HG03066 (cell line): ENCODE measurements around the gene DYRK1A.
"Not testable (repeated sequence)": the region's sequence is repeated elsewhere in the genome, so short reads cannot be mapped to it uniquely, and the experiment has no call there.

Experiments
- ATAC-seq: cut with Tn5 transposase; IDR thresholded peaks from one replicate; pipeline ENCODE4 v1.9.1; 2021; ENCODE audit warnings: low read depth; ENCODE audit not compliant: unreplicated experiment

The DYRK1A gene

DNA sequence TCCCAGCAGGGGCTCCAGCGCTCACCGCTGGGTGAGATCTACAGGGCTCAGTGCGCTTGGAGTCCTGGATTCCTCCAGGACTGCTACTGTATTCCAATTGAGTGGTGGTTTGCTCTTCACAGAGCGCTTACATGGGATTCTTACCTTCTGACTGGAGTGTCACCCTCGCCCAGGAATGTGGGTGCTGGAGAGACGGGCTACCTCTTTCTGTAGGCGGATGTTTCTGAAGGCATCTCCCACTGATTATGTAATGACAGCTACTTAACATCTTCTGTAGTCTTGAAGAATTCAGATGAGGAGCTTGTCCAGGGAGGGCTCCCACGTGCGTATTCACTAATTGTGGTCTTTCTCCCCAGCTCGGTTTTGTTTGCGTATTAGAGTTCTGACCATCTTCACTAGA, 154.2 kb downstream of the DYRK1A start:
- ATAC-seq, result no peak

DNA sequence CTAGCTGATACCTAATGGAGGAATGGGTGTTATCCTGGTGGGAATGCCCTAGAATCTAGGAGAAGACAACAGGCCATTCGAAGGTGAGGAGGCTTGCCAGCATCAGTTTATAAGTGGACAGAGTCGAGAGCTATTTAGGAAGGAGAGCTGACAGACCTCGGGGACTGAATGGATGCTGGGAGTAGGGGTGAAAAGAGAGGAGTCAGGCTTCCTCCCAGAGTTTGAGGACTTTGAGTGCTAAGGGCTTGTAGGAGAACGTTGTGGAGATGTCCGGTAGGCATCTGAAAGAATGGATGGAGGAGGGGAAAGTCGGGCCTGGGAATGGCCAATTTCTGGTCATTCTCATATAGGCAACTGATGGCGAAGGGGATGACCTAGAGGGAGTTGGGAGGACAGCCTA, 155.1 kb downstream of the DYRK1A start:
- no peak for ATAC-seq

DNA sequence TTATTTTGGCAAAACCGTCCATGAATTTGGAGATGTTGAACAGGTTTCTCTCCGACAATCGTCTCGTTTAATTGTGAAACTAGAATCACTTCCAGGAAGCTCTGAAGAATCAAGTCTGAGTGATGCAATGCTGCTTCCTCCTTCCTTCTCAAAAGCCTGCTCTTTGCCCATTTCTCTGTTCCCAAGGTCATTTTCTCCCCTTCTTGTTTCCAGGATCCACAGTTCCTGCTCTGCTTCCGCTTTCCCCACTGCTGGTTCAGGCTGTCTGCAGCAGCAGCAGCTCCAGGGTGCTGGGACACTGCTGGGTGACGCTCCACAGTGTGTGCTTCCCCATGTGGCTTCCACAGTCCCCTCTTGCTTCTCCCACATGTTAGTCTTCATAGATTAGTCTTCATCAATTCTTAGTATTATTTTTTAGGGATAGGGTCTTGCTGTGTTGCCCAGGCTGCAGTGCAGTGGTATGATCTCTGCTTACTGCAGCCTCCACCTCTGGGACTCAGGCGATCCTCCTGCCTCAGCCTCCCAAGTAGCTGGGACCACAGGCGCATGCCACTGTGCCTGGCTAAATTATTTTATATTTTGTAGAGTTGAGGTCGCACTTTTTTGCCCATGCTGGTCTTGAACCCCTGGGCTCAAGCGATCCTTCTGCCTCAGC, 156.2 kb downstream of the DYRK1A start:
- no peak for ATAC-seq

DNA sequence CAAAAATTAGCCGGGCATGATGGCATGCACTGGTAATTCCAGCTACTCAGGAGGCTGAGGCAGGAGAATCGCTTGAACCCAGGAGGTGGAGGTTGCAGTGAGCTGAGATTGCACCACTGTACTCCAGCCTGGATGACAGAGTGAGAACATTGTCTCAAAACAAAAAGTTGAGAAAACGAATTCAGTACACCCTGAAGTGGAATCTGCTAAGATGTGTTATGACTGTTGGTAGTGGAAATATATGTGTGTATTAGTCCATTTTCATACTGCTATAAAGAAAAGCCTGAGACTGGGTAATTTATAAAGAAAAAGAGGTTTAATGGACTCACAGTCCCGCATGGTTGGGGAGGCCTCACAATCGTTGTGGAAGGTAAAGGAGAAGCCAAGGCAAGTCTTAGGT, 158.4 kb downstream of the DYRK1A start:
- ATAC-seq, result not testable (repeated sequence)

DNA sequence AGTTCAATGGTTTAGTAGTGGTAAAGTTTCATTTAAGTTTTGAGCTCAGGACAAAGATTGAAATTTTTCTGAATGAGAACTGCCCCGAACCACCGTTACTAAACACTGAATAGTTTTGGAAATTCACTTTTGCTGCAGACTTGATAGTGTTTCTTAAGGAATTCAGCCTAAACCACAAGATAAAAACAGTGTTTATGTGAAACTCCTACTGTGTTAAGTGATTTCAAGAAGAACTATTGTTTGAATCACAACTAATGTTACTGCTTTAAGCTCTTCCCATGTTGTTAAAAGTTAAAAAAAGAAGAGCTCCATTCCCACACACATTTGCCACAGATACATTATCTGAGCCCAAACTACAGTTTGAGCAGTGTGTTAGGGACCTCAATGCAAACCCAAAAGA, 159.2 kb downstream of the DYRK1A start:
- no peak for ATAC-seq

DNA sequence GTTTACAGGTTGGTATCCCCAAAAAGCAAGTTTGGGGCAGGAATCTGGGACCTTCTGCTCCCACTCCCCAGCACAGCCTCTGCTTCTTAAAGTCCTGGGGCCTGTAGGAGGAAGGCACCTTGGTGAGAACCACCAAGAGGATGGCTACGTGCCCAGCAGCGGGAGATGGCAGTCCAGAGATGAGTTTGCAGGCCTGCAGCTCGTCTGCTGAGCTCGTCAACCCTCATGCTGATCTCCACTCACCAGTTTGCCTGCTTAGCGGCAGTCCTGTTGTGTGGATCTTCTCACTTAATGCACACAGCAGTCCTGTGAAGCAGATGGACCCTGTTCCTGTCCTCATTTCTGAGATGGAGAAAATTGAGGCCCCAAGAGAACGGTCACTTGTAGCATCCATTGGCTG, 160.5 kb downstream of the DYRK1A start:
- no peak for ATAC-seq

DNA sequence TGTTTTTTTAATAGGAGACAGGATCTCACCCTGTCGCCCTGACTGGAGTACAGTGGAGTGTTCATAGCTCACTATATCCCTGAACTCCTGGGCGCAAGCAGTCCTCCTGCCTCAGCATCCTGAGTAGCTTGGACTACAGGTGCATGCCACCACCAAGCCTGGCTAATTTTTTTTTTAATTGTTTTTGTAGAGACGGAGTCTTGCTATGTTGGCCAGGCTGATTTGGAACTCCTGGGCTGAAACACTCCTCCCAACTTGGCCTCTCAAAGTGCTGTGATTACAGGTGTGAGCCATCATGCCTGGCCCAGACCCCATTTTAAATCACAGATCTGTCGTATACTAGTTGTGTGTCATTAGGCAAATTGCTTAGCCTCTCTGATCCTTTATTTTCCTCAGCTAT, 161.1 kb downstream of the DYRK1A start:
- no peak for ATAC-seq

DNA sequence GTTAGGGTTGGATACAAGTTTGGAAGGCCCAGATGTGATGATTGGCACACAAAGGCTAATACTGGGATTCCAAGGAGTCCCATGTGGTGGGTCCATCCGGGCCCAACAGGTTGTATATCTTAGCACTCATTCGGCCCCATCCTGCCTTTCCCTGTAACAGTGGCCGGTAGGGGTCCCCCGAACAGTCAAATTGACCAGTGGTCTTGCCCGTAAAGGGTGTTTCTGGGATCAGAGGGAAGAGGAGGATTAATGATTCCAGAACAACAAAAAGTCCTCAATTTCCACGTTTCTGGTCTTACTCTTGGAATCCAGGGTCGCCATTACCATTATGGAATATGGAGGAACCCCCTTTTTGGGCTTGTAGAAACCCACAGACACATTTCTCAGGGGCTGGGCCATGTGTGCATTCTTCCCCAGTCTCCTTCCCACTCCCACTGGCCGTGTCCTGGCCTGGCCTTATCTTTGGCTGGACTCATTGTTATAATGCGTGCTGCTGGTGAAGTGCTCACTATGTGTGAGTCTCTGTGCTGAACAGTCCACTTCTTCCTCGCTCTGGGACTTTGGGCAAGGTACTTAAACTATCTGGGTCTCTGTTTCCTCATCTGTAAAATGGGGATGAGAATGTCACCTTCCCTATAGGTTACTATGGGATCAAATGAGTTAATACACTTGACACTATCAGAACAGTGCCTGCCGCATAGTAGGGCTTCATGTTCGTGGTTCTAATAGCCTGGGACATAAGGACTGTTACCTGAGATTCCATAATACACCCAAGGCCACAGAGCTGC, 161.8 kb downstream of the DYRK1A start:
- ATAC-seq, result no peak

DNA sequence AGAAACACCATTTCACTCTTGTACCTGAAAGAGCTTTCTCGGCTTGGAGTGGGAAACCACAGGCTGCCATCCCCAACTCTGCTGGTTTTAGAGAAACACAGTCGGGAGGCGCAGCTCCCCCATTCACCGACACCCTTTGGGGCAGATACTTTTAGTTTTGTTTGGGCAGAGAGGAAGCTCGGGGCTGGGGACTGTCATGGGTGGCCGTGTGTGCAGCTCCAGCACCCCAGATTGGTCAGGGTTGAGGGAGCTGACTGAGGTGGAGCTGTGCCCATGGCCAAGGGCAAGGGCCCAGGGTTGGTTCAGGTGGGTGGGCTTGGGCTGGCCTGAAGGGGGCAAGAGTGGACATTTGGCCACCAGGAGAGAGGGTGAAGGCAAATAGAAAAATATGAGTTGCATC, 163.1 kb downstream of the DYRK1A start:
- ATAC-seq, result no peak

DNA sequence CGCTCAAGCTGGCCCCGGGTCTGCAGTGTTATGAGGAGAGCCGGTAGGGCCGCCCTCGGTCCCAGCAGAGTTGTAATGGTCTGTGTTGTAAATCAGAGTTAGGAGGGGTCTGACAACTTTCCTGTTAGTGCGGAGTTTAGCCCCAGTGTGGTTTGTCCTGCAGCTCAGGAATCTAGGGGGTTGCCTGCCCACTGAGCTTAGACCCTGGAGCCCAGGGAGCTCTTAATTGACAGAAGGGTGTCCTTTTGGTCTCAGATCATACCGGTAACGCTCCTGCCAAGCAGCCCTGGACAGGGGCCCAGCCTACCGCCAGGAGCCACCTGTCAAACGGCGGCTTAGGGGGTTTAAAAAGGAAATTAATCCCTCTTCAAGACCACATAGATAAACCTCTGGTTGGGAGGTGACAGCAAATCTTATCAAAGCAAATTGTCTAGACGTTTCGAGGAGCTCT, 164.4 kb downstream of the DYRK1A start:
- ATAC-seq, result no peak

DNA sequence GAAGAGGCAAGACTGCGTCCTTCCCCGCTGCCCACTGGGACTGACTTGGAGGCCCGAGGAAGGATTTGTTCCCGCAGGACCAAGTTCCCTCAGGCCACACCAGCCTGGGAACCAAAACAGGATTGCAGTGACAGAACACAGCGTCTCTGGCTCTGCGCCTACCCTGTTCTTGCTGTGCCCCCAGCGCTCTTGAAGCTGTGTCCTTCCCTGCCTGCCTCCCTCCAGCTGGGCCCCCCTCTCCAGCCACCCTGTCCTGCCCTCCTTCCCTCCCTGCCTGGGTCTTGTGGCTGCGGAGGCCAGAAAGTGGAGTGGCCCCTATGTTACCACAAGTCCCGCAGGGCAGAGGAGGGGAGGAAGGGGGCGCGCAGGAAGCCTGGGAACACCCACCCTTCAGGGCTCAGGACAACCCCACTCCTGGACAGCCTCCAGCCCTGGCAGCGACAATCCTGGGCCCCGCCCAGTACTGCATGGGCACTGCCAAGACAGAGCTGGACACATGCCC, 164.9 kb downstream of the DYRK1A start:
- no peak for ATAC-seq

DNA sequence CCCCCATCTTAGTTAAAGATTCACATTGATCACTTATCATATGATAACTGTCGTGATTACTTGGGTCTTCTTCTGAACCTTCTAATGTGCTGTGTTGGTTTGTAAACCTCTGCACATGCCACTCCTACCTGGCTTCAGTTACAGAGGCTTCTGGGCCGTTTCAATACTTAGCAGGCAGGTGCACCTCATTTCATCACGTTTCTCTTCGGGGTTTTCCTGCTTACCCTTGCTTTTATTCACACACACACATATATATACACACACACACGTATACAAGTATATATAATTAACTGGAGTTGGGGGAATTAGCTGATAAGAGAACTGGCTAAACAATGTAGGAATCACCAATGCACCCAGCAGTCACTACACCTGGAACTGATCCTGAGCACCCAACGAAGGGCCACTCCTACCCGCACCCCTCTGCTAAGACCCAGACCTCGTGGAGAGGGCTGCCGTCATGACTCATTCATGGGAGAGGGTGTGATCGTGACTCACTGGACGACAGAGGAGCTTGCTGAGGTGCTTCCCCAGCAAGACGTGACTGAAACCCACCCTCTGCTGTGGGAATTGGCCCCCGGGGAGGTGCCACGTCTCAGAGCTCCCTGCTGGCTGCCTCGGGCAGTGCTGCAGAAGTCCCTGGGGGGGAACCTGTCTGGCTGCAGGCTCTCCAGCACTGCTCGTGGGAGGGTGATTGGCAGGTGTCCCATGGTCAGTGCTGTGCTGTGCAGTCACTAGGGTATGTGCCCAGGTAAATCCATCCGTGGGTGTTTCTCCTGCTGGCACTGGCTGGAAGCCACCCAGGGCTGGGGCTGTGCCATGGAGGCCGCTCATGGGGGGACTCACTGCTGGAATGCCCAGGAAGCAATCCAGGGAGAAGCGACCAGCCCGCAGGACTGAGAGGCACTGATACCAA, 166.6 kb downstream of the DYRK1A start:
- ATAC-seq, result no peak

DNA sequence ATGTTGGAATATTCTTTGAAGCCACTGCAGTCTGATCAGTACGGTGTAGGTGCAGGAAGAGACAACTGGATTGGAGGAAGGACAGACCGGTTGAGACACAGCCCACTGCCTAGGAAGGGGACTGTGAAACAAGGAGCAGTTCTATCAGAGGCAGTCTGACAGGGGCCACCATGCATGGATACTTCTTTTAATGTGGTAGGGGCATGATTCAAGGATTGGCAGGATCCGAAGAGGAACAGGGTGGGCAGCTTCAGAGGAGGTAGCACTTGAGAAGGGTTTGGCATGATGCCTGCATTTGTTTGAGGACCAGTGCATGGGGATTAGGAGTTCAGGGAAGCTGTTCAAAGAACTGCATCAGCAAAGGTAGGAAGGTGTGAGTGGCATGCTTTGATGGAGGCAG, 167.9 kb downstream of the DYRK1A start:
- ATAC-seq, result no peak

DNA sequence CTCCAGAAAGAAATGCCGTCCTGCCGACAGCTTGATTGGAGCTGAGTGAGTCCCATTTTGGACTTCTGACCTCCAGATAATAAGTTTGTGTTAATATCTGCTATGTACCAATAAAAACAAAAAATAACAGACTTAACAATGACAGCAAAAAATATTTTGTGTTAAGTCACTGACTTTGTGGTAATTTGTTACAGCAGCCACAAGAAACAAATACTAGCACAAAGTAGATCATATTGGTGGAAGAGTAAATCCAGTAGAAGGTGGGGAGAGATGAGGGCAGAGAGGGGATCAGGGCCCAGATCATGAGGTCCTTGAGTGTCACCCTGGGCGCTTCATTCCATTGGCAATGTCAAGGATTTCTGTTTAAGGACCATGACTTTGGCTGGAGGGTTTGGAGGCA, 168.6 kb downstream of the DYRK1A start:
- ATAC-seq, result no peak

DNA sequence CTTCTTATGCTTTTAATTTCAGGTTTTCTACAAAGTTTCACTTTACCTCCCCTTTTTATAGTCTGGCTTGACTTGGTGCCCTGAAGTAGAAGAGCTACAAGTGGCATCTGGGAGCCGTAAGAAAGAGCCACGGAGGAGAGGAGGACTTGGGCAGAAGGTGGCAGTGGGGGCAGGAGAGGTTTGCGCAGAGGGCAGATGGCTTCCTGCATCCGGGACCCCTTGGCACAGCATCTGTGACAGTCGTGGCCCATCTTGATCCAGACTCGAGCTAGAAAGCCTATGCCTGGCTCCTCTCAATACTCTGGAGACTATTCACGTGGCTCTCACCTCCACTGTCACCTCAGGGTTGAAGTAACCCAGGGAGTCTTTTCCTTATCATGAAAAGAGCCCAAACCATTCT, 169.1 kb downstream of the DYRK1A start:
- ATAC-seq, result no peak

DNA sequence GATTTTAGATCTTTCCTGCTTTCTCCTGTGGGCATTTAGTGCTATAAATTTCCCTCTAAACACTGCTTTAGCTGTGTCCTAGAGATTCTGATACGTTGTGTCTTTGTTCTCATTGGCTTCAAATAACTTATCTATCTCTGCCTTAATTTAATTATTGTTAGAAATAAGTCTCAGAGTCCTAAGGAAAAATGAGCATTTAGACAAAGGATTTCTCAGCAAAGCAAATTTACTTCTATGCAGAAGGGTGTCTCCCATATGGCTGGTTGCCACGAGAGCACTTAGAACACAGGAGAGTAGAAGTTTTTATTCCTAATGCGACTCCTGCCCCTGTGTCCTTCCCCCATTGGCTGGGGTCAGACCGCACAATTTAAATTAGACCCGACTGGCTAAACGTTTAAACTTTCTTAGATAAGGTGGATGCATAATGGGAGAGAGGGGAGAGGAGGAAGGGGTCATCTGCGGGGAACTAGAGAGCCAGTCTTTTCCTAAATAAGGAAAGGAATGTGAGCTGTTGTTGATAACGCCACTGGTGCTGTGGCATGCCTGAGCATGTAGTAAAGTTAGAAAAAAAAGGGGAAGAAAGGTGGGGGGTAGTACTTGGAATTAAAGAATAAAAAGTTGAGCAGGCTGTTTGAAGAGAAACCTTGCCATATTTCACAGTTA, 170.2 kb downstream of the DYRK1A start:
- ATAC-seq, result no peak

DNA sequence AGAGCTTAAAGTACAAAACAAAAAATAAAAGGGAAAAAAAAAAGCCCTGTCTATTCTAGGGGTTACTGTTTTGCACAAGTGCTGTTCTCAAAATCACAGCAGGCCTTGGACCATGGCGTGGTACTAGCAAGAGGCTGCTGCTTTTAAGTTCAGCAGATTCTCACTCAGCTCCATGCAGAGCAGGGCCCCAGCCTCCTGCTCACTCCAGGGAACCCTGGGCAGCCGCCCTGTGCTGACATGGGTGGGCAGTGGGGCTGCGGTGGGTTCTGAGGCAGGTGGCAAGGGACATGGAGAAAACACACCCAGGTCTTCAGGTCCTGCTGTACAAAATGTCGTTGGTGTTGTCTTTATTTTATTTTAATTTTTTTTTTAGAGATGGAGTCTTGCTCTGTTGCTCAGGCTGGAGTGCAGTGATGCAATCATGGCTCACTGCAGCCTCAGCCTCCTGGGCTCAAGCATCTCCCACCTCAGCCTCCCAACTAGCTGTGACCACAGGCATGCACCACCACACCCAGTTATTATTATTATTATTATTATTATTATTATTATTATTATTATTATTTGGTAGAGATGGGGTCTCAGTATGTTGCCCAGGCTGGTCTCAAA, 170.9 kb downstream of the DYRK1A start:
- no peak for ATAC-seq

DNA sequence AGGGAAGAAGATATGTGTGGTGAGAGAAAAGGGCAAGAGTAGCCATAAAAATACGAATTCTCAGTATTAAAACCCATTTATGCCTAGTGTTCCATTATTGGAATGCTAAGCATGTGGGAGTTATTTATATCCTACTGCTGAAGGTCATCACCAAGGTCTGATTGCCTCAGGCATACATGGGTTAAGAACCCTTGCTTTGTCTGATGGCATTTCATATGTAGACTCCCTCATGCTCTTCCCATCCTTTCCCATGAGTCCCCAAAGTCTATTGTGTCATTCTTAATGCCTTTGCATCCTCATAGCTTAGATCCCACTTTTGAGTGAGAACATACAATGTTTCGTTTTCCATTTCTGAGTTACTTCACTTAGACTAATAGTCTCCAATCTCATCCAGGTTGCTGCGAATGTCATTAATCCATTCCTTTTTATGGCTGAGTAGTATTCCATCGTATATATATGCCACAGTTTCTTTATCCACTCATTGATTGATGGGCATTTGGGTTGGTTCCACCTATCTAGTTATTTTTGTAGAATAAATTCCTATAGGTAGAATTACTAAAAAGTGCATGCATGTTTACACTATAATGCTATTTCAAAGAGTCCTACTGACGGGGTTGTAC, 172.5 kb downstream of the DYRK1A start:
- ATAC-seq, result no peak

DNA sequence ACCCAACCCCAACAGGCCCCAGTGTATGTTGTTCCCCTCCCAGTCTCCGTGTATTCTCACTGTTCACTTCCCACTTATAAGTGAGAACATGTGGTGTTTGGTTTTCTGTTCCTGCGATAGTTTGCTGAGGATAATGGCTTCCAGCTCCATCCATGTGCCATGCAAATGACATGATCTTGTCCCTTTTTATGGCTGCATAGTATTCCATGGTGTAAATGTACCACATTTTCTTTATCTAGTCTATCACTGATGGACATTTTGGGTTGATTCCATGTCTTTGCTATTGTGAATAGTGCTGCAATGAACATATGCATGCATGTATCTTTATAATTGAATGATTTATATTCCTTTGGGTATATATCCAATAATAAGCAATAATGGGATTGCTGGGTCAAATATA, 174.6 kb downstream of the DYRK1A start:
- ATAC-seq, result not testable (repeated sequence)

DNA sequence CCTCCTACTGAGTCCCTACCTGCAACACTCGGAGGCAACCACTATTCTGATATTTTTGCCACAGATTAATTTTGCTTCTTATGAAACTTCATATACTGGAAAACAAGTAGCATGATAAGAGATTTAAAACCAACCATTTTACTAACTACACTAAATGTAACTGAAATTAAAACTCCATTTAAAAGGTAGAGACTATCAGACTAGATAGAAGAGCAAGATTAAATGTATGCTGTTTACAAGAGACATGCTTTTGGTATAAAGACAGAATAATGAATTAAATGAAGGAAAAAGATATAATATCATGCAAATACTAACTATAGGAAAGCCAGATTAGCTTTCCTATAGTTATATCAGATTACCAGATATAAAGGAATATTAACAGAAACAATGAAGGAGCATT, 175.9 kb downstream of the DYRK1A start:
- no peak for ATAC-seq
